ENCODE data around the gene STMP1.

The STMP1 gene

GRCh38 chr7:135707570-135707966, 45.3 kb downstream of the STMP1 start:
- DNase-seq (ENCODE audit: low read depth): no peak
- no peak overlapping the region for H3K4me3 ChIP-seq (ENCODE audit: low read depth, low read length)
- TF ChIP-seq CTCF (IDR thresholded peaks at IDR 0.05; ENCODE audit: low read depth, low read length, missing control alignments): no peak

- DNase-seq (ENCODE audit: low read depth): no peak
- TF ChIP-seq CTCF (IDR thresholded peaks at IDR 0.05; ENCODE audit: low read depth, low read length, missing control alignments): no peak
- no peak overlapping the region for H3K4me3 ChIP-seq (ENCODE audit: low read depth, low read length)
These were observed 45.7 kb downstream of the STMP1 start for GRCh38 chr7:135708041-135708440.

- no peak for TF ChIP-seq CTCF (IDR thresholded peaks at IDR 0.05; ENCODE audit: low read depth, low read length, missing control alignments)
- H3K4me3 ChIP-seq (ENCODE audit: low read depth, low read length): no peak overlapping the region
- no peak for DNase-seq (ENCODE audit: low read depth)
These were observed 47.2 kb downstream of the STMP1 start for GRCh38 chr7:135709508-135709907.

GRCh38 chr7:135710417-135711138, 48.3 kb downstream of the STMP1 start:
- no peak for DNase-seq (ENCODE audit: low read depth)
- TF ChIP-seq CTCF (IDR thresholded peaks at IDR 0.05; ENCODE audit: low read depth, low read length, missing control alignments): peak; percentile 81
- no peak overlapping the region for H3K4me3 ChIP-seq (ENCODE audit: low read depth, low read length)

- TF ChIP-seq CTCF (IDR thresholded peaks at IDR 0.05; ENCODE audit: low read depth, low read length, missing control alignments): no peak
- no peak for DNase-seq (ENCODE audit: low read depth)
- H3K4me3 ChIP-seq (ENCODE audit: low read depth, low read length): no peak overlapping the region
These were observed 48.8 kb downstream of the STMP1 start for GRCh38 chr7:135711139-135711469.

GRCh38 chr7:135712182-135712782, 50.0 kb downstream of the STMP1 start:
- H3K4me3 ChIP-seq (ENCODE audit: low read depth, low read length): no peak overlapping the region
- TF ChIP-seq CTCF (IDR thresholded peaks at IDR 0.05; ENCODE audit: low read depth, low read length, missing control alignments): no peak
- DNase-seq (ENCODE audit: low read depth): no peak

GRCh38 chr7:135712796-135713195, 50.5 kb downstream of the STMP1 start:
- no peak for TF ChIP-seq CTCF (IDR thresholded peaks at IDR 0.05; ENCODE audit: low read depth, low read length, missing control alignments)
- H3K4me3 ChIP-seq (ENCODE audit: low read depth, low read length): no peak overlapping the region
- no peak for DNase-seq (ENCODE audit: low read depth)

Measured in GM12864 (cell line).